ENCODE data around the gene LGALSL.
A peak's percentile ranks its signal among the peaks of the same experiment; 100 is the strongest.

The LGALSL gene

DNA sequence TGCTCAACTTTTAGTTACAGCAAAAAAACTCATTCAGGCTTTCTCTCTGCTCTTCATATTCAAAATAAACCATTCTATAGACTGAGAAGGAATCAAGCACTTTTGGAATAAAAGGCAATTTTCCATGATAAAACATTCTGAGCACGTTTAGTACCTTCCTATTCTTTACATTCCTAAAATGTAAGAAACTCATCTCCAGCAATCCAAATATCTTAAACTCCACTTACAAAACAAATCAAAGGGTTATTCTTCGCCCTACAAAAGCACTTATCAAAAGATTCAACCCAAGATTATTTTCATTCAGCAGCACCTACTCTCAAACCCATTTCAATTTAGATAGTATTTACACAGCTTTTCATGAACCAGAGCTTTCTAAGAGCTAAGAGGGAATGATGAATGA is 2.9 kb upstream of the LGALSL start:
- no peak for DNase-seq (ENCODE audit: low read depth)
- TF ChIP-seq, protein P1, sequence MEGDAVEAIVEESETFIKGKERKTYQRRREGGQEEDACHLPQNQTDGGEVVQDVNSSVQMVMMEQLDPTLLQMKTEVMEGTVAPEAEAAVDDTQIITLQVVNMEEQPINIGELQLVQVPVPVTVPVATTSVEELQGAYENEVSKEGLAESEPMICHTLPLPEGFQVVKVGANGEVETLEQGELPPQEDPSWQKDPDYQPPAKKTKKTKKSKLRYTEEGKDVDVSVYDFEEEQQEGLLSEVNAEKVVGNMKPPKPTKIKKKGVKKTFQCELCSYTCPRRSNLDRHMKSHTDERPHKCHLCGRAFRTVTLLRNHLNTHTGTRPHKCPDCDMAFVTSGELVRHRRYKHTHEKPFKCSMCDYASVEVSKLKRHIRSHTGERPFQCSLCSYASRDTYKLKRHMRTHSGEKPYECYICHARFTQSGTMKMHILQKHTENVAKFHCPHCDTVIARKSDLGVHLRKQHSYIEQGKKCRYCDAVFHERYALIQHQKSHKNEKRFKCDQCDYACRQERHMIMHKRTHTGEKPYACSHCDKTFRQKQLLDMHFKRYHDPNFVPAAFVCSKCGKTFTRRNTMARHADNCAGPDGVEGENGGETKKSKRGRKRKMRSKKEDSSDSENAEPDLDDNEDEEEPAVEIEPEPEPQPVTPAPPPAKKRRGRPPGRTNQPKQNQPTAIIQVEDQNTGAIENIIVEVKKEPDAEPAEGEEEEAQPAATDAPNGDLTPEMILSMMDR (IDR thresholded peaks at IDR 0.05; ENCODE audit: control insufficient read depth, insufficient read depth, low read depth, low read length, missing control alignments): no peak

DNA sequence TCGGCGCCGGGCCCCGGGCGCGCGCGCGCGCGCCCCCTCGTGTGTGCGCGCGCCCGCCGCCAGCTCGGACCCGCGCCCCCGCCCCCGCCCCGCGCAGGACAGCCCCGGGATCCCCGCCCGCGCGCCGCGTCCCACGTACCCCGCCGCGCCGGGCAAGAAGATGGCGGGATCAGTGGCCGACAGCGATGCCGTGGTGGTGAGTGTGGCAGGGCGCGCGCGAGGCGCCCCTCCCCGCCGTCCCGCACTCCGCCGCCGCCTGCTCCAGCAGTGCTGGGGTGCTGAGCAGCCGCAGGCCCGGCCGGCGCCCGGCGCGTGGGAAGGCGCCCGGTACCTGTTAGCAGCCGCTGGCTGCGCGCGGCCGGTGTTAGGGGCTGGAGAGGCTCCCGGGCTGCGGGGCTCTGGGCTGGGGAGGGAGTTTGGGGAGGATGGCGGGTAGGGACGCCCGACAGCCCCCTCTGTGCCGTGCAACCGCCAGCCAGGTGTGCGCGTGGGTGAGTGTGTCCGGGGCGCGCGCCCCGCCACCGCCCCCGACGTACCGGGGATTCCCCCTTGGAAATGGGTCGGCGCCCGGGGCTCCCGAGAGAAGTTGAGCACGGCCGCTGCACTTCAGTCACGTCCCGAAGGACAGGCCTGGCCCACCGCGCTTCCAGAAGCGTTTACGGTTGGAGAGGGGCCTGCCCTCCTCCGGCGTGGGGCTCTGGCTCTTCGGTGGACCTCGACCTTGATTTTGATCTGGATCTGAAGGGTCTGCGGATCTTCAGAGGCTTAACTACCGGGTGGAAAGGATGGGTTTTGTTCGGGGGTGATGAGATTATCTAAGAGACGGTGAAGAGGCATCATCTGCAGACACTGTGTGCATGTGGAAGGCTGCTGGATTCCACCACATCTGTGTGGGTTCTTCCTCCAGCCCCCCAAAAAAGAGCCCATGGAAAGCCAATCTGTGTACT is 697 bp downstream of the LGALSL start:
- TF ChIP-seq, protein P1 (IDR thresholded peaks at IDR 0.05; ENCODE audit: control insufficient read depth, insufficient read depth, low read depth, low read length, missing control alignments): no peak
- H3K4me3 ChIP-seq (ENCODE audit: control insufficient read depth, low read depth, low read length): peak overlapping the region; percentile 55
- no peak for DNase-seq (ENCODE audit: low read depth)

More for the DNA sequence above, 2.9 kb upstream of the LGALSL start:
- no peak overlapping the region for H3K4me3 ChIP-seq (ENCODE audit: control insufficient read depth, low read depth, low read length)

DNA sequence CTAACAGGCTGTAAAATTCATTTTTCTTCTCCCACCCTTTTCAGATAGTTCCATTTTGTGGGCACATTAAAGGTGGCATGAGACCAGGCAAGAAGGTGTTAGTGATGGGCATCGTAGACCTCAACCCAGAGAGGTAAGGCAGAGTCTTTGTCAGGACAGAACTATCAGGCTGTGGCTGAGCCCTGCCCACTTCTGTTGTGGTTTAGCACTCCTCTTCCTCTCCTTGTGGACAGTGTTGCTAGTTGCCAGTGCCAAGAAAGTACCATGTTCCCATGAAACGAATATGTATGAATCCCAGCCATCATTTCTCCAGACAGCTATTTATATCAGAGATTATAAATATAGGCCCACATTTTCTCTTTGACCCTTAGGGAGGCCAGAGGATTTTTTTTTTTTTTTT is 1.6 kb downstream of the LGALSL start:
- H3K4me3 ChIP-seq (ENCODE audit: control insufficient read depth, low read depth, low read length): no peak overlapping the region
- DNase-seq (ENCODE audit: low read depth): no peak
- TF ChIP-seq, protein P1 (IDR thresholded peaks at IDR 0.05; ENCODE audit: control insufficient read depth, insufficient read depth, low read depth, low read length, missing control alignments): no peak

DNA sequence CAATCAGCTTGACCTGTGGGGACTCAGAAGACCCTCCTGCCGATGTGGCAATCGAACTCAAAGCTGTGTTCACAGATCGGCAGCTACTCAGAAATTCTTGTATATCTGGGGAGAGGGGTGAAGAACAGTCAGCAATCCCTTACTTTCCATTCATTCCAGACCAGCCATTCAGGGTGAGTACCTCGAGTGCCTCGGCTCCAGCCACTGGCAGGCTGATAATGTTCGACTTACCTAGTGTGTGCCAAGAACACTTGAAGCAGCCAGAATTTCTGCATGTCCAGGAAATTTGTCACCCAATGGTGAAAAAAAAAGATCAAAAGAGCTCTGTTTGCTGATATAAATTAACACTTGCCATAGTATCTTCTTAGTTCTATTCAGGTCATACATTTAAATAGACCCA is 2.3 kb downstream of the LGALSL start:
- TF ChIP-seq, protein P1 (IDR thresholded peaks at IDR 0.05; ENCODE audit: control insufficient read depth, insufficient read depth, low read depth, low read length, missing control alignments): no peak
- no peak overlapping the region for H3K4me3 ChIP-seq (ENCODE audit: control insufficient read depth, low read depth, low read length)
- no peak for DNase-seq (ENCODE audit: low read depth)

DNA sequence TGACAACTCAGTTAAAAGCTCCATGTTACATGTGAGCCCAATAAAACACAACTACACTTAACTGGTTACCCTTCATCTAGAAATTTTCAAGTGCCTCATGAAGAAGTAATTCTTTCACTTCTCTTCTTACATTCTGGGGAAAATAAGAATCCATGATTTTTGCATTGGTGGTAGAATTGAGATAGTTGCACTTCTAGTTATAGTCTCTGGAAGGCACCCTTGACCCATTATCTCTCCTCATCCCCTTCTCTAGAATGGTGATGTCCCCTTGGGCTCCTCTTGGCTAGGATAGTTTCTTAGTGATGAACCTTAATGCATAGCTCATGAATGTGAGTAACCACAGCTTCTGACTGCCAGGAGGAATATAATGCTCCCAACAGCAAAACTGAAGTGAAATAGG is 3.6 kb downstream of the LGALSL start:
- H3K4me3 ChIP-seq (ENCODE audit: control insufficient read depth, low read depth, low read length): no peak overlapping the region
- TF ChIP-seq, protein P1 (IDR thresholded peaks at IDR 0.05; ENCODE audit: control insufficient read depth, insufficient read depth, low read depth, low read length, missing control alignments): no peak
- no peak for DNase-seq (ENCODE audit: low read depth)

DNA sequence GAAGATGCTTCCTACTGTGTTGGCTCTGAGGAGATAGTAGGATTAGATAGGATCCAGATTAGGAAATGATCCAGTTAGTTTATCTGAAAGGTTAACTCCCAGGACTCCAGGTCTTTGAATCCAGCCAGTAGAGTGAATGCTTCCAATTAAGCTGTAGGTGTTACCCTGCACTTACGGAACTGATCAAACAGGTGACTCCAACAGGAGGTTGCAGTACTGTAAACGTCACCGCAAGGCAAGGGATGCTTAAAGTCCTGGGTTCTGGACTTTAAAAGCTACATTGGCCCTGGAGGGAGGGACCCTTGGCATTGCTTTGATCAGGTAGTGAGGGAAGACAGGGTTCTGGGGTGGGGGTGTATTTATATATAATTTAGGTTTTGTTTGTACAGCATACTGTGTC is 5.6 kb downstream of the LGALSL start:
- TF ChIP-seq, protein P1 (IDR thresholded peaks at IDR 0.05; ENCODE audit: control insufficient read depth, insufficient read depth, low read depth, low read length, missing control alignments): no peak

More for the DNA sequence above, 5.6 kb downstream of the LGALSL start:
- H3K4me3 ChIP-seq (ENCODE audit: control insufficient read depth, low read depth, low read length): no peak overlapping the region
- no peak for DNase-seq (ENCODE audit: low read depth)

All from AG09309 (cell line).